Esophagus muscularis mucosa (tissue), 4 donors: ENCODE data around the gene NIN. TPM values are rescaled to one million over a fixed set of nuclear protein-coding genes. Genes with fewer than 3 reads are reported as not detected.

Experiments used
- DNase-seq: peaks from one replicate; pipeline ENCODE4 v3.0.0-alpha.2; 2017; ENCODE audit errors: extremely low spot score
- H3K27ac ChIP-seq, 4 donors: fragments of 200-600 bp; sonication (generic); replicated peaks in 1 of 4; 1 replicate in 3 of 4; 2 replicates in 1 of 4; pipeline ENCODE4 v1.5.1; 2016 to 2019; ENCODE audit warnings: mild to moderate bottlenecking in 1 of 4
- H3K27me3 ChIP-seq, 4 donors: fragments of 200-600 bp; sonication (generic); one replicate each; pipeline versions ENCODE4 v1.5.1 to v1.6.0; 2016 to 2019
- H3K36me3 ChIP-seq, 4 donors: fragments of 200-600 bp; sonication (generic); one replicate each; pipeline ENCODE4 v1.5.1; 2016 to 2019
- H3K4me1 ChIP-seq, 4 donors: fragments of 200-600 bp; sonication (generic); one replicate each; pipeline ENCODE4 v1.5.1; 2016 to 2019
- H3K4me3 ChIP-seq, 4 donors: fragments of 200-600 bp; sonication (generic); 1 replicate in 2 of 4; 2 replicates in 2 of 4; pipeline ENCODE4 v1.5.1; 2016 to 2019; ENCODE audit warnings: mild to moderate bottlenecking in 4 of 4, moderate library complexity in 1 of 4
- H3K9me3 ChIP-seq, 4 donors: fragments of 200-600 bp; sonication (generic); 1 replicate in 3 of 4; 2 replicates in 1 of 4; pipeline ENCODE4 v1.5.1; 2016 to 2019
- EP300 ChIP-seq: sonication (generic); formaldehyde crosslinking; IDR thresholded peaks from one replicate; pipeline ENCODE4 v1.6.1; 2017; ENCODE audit warnings: antibody characterized with exemption
- POLR2A ChIP-seq: fragments of 450-650 bp; IDR thresholded peaks from one replicate; pipeline ENCODE4 v1.6.1; 2017; ENCODE audit warnings: antibody characterized with exemption, moderate library complexity, mild to moderate bottlenecking, low read depth
- POLR2AphosphoS5 ChIP-seq, 2 donors: sonication (generic); formaldehyde crosslinking; IDR thresholded peaks; one replicate each; pipeline ENCODE4 v1.6.1; 2017; ENCODE audit warnings: antibody characterized with exemption in 2 of 2
- WGBS: methylation state at CpG from one replicate; pipeline ENCODE4 v1.1.5; 2018; 5-methylcytosine and 5-hydroxymethylcytosine counted together
- intact Hi-C: fragments of 100-400 bp; cut with DNase I; formaldehyde crosslinking; loops from one replicate; pipeline ENCODE4 v1.15.1; 2023
- total RNA-seq, 4 donors: library from RNA; depleted of rRNA; stranded (reverse); fragments of >200 nt; gene quantifications; one replicate each; pipeline versions ENCODE4 v1.1.0 to v1.2.1, GENCODE V29; 2016
- TF ChIP-seq, protein P1 (sequence below), 3 experiments: fragments of 200-600 bp in 2 of 3; fragments of 450-650 bp in 1 of 3; sonication (generic) in 2 of 3; IDR thresholded peaks; one replicate each; pipeline ENCODE4 v1.5.1; 2017 to 2019; ENCODE audit warnings: antibody characterized with exemption in 3 of 3, mild to moderate bottlenecking in 2 of 3, moderate library complexity in 1 of 3

NIN gene
- total RNA-seq, 4 donors from 2014 or later: 26.2 to 38.8 (median 34.1) TPM

DNA sequence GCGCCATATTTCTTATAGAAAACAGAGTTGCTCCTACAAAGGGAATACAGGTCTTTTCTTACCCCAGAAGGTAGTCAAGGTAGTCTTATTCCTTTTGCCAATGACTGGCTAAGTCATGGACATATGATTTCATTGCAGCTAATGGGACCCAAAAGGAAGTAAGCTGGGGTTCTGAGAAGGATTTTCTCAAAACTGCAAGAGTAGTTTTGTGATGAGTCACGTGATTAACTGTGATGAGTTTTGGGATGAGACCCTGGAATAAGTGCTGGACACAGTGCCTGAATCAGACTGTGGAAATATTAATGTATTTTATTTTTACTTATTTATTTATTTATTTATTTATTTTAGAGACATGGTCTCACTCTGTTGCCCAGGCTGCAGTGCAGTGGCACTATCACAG, 13.4 kb upstream of the NIN start:
- 96% methylated on average over 2 of the region's 2 CpGs for WGBS

DNA sequence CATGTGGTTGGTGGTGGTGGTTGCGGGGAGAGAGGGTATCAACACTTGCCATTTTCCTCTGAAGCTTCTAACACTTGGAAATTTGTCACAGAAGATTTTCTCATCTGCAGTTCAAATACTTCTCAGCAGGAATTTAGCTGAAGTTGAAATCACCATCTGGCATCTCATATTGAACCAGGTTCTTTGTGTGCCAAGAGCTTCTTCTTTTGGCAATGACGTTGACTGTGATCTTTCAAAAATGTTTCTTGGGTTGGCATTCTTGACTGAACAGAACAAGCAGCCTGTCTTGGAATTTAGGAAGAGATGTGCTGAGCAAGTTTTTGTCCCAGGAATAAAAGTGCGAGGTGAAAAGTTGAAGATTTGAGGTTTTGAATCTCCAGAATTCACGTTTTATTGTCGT, 8.7 kb upstream of the NIN start:
- Histone ChIP-seq H3K27me3 (no peaks in the 10 kb centered on the region), H3K36me3 (no peaks in the 10 kb centered on the region), H3K4me1 (no peaks in the 10 kb centered on the region), H3K9me3 (no peaks in the 10 kb centered on the region), H3K27ac (no peak overlapping the region), H3K4me3 (no peak overlapping the region)
- WGBS: 88% methylated on average over 5 of the region's 5 CpGs
- intact Hi-C loops: no loop called here
- no peak for DNase-seq
- TF ChIP-seq POLR2AphosphoS5 (IDR thresholded peaks at IDR 0.05) (no peak), EP300 (no peak), POLR2A (no peak)
- TF ChIP-seq, protein P1, sequence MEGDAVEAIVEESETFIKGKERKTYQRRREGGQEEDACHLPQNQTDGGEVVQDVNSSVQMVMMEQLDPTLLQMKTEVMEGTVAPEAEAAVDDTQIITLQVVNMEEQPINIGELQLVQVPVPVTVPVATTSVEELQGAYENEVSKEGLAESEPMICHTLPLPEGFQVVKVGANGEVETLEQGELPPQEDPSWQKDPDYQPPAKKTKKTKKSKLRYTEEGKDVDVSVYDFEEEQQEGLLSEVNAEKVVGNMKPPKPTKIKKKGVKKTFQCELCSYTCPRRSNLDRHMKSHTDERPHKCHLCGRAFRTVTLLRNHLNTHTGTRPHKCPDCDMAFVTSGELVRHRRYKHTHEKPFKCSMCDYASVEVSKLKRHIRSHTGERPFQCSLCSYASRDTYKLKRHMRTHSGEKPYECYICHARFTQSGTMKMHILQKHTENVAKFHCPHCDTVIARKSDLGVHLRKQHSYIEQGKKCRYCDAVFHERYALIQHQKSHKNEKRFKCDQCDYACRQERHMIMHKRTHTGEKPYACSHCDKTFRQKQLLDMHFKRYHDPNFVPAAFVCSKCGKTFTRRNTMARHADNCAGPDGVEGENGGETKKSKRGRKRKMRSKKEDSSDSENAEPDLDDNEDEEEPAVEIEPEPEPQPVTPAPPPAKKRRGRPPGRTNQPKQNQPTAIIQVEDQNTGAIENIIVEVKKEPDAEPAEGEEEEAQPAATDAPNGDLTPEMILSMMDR (IDR thresholded peaks at IDR 0.05): no peak

More for the DNA sequence above, 13.4 kb upstream of the NIN start:
- Histone ChIP-seq H3K36me3 (no peaks in the 10 kb centered on the region), H3K4me3 (no peak overlapping the region), H3K9me3 (no peaks in the 10 kb centered on the region), H3K4me1 (no peaks in the 10 kb centered on the region), H3K27ac (no peak overlapping the region), H3K27me3 (no peaks in the 10 kb centered on the region)
- DNase-seq: no peak
- intact Hi-C loops: no loop called here
- no peak for TF ChIP-seq POLR2A
- TF ChIP-seq EP300: no peak
- TF ChIP-seq, protein P1 (IDR thresholded peaks at IDR 0.05): no peak
- no peak for TF ChIP-seq POLR2AphosphoS5 (IDR thresholded peaks at IDR 0.05)

DNA sequence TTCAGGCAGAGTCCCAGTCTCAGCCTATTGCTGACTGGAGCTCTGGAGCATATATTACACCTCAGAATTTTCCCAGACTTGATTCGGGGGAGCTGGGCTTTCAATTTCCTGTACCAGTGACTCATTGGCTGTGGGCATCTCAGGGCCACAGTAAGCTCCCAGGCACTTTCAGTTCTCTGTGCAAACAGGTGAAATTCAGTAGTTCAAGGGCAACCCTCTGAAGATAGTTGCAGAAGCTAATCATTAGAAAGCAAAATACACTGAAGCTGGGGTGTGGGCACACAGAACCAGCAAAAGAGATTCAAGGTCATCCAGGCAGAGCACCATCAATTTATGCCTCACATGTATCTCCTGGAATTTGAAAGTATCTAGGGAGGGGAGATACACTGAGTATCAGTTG, 8.1 kb upstream of the NIN start:
- DNase-seq: no peak
- intact Hi-C loops: no loop called here
- H3K9me3 ChIP-seq: no peaks in the 10 kb centered on the region
- no peaks in the 10 kb centered on the region for H3K27me3 ChIP-seq
- 57% methylated on average over 1 of the region's 1 CpG for WGBS
- H3K4me3 ChIP-seq: no peak overlapping the region
- H3K36me3 ChIP-seq: no peaks in the 10 kb centered on the region
- H3K27ac ChIP-seq: no peak overlapping the region
- H3K4me1 ChIP-seq: no peaks in the 10 kb centered on the region
- TF ChIP-seq POLR2AphosphoS5 (IDR thresholded peaks at IDR 0.05): no peak
- TF ChIP-seq EP300: no peak
- TF ChIP-seq, protein P1 (IDR thresholded peaks at IDR 0.05): no peak
- no peak for TF ChIP-seq POLR2A

DNA sequence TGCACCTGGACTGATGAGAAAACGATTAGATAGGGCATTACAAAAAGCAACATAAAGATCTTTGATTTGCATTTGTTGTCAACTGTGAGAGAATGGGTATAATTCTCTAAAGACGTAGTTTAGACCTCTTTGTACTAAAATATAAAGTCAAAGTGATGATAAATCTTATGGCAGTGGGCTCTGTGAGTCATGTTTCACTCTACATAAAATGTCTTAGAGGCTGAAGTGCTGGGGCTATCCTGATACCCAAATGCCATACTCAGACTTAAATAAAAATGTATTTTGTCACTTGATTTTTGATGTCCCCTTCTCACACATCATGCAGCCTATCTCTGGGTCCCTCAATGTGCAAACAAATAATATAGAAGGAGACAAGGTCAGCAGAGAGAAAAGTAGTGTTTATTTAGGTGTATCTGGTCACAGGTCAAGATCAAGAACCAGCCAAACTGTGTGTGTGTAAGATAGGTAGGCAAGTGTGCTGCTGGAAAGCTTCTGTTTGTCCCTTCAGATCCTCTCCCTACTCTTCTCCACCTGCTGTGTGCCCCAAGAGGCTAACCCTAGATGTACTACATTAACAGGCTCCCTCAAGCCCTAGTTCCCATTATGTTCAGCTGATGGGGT, 7.0 kb upstream of the NIN start:
- DNase-seq: no peak
- Histone ChIP-seq H3K4me1 (no peaks in the 10 kb centered on the region), H3K27me3 (no peaks in the 10 kb centered on the region), H3K27ac (no peak overlapping the region), H3K9me3 (no peaks in the 10 kb centered on the region), H3K36me3 (no peaks in the 10 kb centered on the region), H3K4me3 (no peak overlapping the region)
- intact Hi-C loops: no loop called here
- no peak for TF ChIP-seq POLR2A
- TF ChIP-seq EP300: no peak
- TF ChIP-seq, protein P1 (IDR thresholded peaks at IDR 0.05): no peak
- no peak for TF ChIP-seq POLR2AphosphoS5 (IDR thresholded peaks at IDR 0.05)
- 89% methylated on average over 2 of the region's 2 CpGs for WGBS

DNA sequence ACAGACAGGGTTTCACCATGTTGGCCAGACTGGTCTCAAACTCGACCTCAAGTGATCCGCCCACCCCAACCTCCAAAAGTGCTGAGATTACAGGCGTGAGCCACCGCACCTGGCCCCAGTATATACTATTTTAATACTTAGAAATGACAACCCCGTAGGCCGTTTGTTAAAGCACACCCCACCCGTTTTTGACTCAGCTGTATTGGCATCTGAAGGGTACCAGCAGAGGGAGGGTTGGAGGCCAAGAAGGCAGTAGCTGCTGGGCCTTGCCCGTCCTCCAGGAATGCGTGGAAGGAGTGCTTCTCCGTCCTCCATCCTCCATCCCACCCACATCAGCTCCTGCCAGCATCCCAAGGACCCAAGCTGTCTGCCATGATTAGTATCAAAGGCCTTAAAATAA, 6.3 kb upstream of the NIN start:
- DNase-seq: no peak
- Histone ChIP-seq H3K27ac (no peak overlapping the region), H3K27me3 (no peaks in the 10 kb centered on the region), H3K9me3 (no peaks in the 10 kb centered on the region), H3K36me3 (no peaks in the 10 kb centered on the region), H3K4me1 (no peaks in the 10 kb centered on the region), H3K4me3 (no peak overlapping the region)
- TF ChIP-seq POLR2AphosphoS5 (IDR thresholded peaks at IDR 0.05): no peak
- WGBS: 93% methylated on average over 10 of the region's 10 CpGs
- intact Hi-C loops: no loop called here
